ENCODE results near the gene MUC5AC. TPM values are rescaled to one million over a fixed set of nuclear protein-coding genes. Genes with fewer than 3 reads are reported as not detected.
A peak's percentile ranks its signal among the peaks of the same experiment; 100 is the strongest.

The MUC5AC gene
- total RNA-seq, 1 donor from 2014 or later: 1.4 TPM

DNA sequence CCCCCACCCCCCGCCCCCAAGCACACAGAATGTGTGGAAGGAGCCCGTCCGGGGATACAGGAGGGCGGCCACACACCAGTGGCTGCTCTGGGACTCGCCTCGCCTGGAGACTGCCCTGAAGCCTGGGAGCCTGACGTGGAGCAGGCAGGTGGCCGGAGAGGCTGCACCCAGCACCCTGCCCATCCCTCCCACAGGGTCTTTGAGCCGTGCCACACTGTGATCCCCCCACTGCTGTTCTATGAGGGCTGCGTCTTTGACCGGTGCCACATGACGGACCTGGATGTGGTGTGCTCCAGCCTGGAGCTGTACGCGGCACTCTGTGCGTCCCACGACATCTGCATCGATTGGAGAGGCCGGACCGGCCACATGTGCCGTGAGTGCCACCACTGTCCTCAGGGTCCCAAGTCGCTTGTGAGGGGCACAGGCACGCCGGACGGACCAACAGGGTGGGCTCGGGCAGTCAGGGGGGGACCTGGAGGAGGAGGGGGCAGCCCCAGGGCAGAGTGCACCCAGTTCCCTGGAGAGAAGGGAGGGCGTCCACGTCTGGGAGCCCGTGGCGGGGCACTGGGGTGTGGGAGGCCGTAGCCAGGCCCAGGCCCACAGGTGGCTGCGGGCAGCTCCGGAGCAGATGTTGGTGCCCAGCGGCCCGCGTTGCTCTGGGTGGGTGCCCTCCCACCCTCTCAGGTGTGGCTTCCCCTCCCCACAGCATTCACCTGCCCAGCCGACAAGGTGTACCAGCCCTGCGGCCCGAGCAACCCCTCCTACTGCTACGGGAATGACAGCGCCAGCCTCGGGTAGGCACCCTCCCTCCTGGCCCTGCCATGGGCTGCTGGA, 38.1 kb downstream of the MUC5AC start:
- peak; percentile 69 for DNase-seq (ENCODE audit: extremely low spot score, unreplicated experiment)
- Mint-ChIP-seq H3K27ac (no peak overlapping the region), H3K27me3 (peaks cover 3% of the 10 kb centered on the region), H3K36me3 (no peaks in the 10 kb centered on the region), H3K4me3 (no peak overlapping the region), H3K9me3 (no peaks in the 10 kb centered on the region), H3K4me1 (ENCODE audit: unreplicated experiment) (no peaks in the 10 kb centered on the region)
- TF ChIP-seq, protein P1, sequence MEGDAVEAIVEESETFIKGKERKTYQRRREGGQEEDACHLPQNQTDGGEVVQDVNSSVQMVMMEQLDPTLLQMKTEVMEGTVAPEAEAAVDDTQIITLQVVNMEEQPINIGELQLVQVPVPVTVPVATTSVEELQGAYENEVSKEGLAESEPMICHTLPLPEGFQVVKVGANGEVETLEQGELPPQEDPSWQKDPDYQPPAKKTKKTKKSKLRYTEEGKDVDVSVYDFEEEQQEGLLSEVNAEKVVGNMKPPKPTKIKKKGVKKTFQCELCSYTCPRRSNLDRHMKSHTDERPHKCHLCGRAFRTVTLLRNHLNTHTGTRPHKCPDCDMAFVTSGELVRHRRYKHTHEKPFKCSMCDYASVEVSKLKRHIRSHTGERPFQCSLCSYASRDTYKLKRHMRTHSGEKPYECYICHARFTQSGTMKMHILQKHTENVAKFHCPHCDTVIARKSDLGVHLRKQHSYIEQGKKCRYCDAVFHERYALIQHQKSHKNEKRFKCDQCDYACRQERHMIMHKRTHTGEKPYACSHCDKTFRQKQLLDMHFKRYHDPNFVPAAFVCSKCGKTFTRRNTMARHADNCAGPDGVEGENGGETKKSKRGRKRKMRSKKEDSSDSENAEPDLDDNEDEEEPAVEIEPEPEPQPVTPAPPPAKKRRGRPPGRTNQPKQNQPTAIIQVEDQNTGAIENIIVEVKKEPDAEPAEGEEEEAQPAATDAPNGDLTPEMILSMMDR (conservative IDR thresholded peaks at IDR 0.05): no peak

DNA sequence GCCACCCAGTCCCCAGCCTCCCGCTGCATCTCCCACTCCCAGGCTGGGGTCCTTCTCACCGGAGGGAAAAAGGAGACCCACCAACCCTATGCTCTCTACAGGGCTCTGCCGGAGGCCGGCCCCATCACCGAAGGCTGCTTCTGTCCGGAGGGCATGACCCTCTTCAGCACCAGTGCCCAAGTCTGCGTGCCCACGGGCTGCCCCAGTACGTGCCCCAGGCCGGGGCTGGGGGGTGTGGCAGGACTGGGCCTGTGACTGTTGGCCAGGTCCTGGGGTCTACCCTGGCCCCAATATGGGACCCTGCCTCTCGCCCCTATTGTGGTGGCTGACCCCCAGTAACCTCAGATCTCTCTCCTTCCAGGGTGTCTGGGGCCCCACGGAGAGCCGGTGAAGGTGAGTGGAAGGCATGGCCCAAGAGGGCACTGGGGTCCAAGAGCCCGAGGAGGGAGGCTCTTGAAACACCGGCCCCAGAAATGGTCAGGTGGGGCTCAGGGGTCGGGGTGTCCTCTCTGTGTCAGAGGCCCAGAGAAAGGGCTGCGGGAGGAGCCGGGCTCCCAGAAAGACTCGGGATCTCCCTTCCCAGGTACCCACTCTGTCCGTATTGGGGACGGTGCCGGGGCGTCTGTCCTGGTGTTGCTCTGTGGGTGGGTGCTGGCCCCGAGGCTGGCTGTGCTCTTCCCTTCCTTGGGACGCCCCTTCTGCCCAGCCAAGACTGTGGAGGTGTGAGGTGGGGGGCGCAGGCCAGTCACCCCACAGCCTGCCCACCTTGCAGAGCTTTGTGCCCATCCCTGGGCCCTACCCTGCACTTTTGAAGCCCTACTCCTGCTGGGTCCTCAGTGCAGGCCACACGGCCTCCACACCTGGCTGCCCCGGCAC, 39.0 kb downstream of the MUC5AC start:
- H3K4me3 Mint-ChIP-seq: no peak overlapping the region
- no peaks in the 10 kb centered on the region for H3K4me1 Mint-ChIP-seq (ENCODE audit: unreplicated experiment)
- no peaks in the 10 kb centered on the region for H3K9me3 Mint-ChIP-seq
- peak; percentile 66 for DNase-seq (ENCODE audit: extremely low spot score, unreplicated experiment)
- no peaks in the 10 kb centered on the region for H3K36me3 Mint-ChIP-seq
- TF ChIP-seq, protein P1 (conservative IDR thresholded peaks at IDR 0.05): no peak
- H3K27ac Mint-ChIP-seq: no peak overlapping the region
- H3K27me3 Mint-ChIP-seq: peaks cover 3% of the 10 kb centered on the region

DNA sequence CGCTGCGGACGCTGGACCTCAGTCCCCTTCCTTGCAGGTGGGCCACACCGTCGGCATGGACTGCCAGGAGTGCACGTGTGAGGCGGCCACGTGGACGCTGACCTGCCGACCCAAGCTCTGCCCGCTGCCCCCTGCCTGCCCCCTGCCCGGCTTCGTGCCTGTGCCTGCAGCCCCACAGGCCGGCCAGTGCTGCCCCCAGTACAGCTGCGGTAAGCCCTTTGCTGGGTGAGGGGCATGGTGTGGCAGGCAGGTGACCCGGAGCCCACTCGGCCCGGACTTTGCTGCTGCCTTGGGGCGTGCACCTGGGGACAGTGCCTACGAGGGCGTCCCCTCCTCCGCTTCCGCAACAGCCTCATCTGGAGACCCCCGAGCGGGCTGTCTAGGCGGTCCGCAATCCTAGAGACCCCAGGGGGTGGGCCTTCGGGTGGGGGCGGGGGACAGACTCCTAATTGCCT, 39.7 kb downstream of the MUC5AC start:
- Mint-ChIP-seq H3K27ac (no peak overlapping the region), H3K36me3 (no peaks in the 10 kb centered on the region), H3K9me3 (no peaks in the 10 kb centered on the region), H3K27me3 (no peaks in the 10 kb centered on the region), H3K4me1 (ENCODE audit: unreplicated experiment) (no peaks in the 10 kb centered on the region), H3K4me3 (no peak overlapping the region)
- TF ChIP-seq, protein P1 (conservative IDR thresholded peaks at IDR 0.05): no peak
- peak; percentile 66 for DNase-seq (ENCODE audit: extremely low spot score, unreplicated experiment)

DNA sequence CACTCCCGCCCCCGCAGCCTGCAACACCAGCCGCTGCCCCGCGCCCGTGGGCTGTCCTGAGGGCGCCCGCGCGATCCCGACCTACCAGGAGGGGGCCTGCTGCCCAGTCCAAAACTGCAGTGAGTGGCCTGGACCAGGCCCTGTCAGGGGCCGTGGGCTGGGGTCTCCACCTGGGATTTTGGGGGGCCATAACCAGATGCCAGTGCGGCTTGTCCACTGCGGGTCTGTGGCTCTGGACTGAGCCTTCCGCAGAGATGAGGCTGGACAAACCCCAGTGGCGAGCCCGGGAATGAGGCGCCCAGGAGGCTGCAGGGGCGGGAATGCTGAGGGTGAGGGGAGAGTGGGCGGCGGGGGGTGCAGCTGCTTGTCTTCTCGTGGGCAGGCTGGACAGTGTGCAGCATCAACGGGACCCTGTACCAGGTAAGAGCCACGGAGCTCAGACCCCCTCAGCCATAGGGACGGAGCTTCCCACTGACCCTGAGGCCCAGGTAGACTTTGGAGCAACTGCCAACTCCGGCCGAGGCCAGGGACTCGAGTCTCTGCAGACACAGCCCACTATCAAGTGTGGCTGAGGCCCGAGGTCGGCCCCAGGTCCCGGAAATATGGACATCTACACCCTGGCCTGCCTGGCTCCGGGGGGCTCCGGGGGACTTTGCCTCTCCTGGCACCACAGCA, 40.3 kb downstream of the MUC5AC start:
- Mint-ChIP-seq H3K27me3 (no peaks in the 10 kb centered on the region), H3K9me3 (no peaks in the 10 kb centered on the region), H3K4me1 (ENCODE audit: unreplicated experiment) (no peaks in the 10 kb centered on the region), H3K4me3 (no peak overlapping the region), H3K27ac (no peak overlapping the region), H3K36me3 (no peaks in the 10 kb centered on the region)
- peak; percentile 68 for DNase-seq (ENCODE audit: extremely low spot score, unreplicated experiment)
- TF ChIP-seq, protein P1 (conservative IDR thresholded peaks at IDR 0.05): peak; percentile 40

DNA sequence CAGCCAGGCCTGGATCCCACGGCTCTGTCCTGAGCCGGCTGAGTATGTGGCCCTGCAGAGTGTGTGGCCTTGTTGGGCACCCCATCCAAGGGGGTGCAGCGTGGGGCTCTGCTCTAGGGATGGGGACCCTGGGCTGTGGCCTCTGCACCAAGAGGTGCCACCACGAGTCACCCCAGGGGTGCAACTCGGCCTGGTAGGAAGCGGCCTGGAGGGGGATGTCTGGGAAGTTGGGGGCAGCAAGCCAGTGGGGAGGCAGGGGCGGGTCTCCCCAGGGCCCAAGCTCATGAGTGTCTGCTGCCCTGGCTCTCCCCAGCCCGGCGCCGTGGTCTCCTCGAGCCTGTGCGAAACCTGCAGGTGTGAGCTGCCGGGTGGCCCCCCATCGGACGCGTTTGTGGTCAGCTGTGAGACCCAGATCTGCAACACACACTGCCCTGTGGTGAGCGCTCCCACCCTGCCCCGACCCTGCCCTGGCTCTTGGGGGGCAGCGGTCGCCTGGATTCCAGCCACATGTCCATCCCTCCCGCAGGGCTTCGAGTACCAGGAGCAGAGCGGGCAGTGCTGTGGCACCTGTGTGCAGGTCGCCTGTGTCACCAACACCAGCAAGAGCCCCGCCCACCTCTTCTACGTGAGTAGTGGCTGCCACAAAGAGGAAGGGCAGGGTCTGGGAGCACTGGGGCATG, 40.9 kb downstream of the MUC5AC start:
- no peaks in the 10 kb centered on the region for H3K4me1 Mint-ChIP-seq (ENCODE audit: unreplicated experiment)

More for the DNA sequence above, 40.9 kb downstream of the MUC5AC start:
- Mint-ChIP-seq H3K27me3 (no peaks in the 10 kb centered on the region), H3K4me3 (no peak overlapping the region), H3K36me3 (no peaks in the 10 kb centered on the region), H3K27ac (no peak overlapping the region), H3K9me3 (no peaks in the 10 kb centered on the region)
- peak; percentile 70 for DNase-seq (ENCODE audit: extremely low spot score, unreplicated experiment)
- TF ChIP-seq, protein P1 (conservative IDR thresholded peaks at IDR 0.05): no peak
